SK-N-SH (cell line): Measurements from ENCODE around the gene DIP2A. TPM values are rescaled to one million over a fixed set of nuclear protein-coding genes. Genes with fewer than 3 reads are reported as not detected.

ENCODE experiments used
- CTCF ChIA-PET: fragments of 300-600, 350-600 bp; formaldehyde crosslinking; extraction: SDS; loops from one replicate; lab custom pipeline; 2021; lab: Yijun Ruan, JAX
- POLR2A ChIA-PET: fragments of 350-600 bp; sonication (Branson Sonifier 250); formaldehyde crosslinking; extraction: SDS; loops from one replicate; lab custom pipeline; 2020; ENCODE audit warnings: antibody characterized with exemption, inconsistent platforms; lab: Yijun Ruan, JAX
- DNase-seq: peaks from one replicate; pipeline ENCODE4 v3.0.0; 2012
- H2AFZ ChIP-seq: fragments of 200-600 bp; sonication (generic); 2 replicates; pipeline ENCODE4 v1.8.1; 2016; ENCODE audit warnings: antibody characterized with exemption, mild to moderate bottlenecking, low read depth
- H3F3A ChIP-seq: fragments of 200-600 bp; sonication (generic); replicated peaks from 2 replicates; pipeline ENCODE3; 2016; ENCODE audit warnings: antibody characterized with exemption, mild to moderate bottlenecking; ENCODE audit not compliant: insufficient read depth
- H3K27ac ChIP-seq, 2 experiments: fragments of 200-500 bp in 1 of 2; fragments of 200-600 bp in 1 of 2; sonication (Bioruptor generic) in 1 of 2; sonication (generic), shearing (Covaris generic) in 1 of 2; 2 replicates each; pipeline versions ENCODE4 v1.5.1 to v1.6.1; 2014 to 2016; ENCODE audit warnings: low read depth in 2 of 2, inconsistent platforms in 1 of 2, low read length in 1 of 2, mild to moderate bottlenecking in 1 of 2, mixed read lengths in 1 of 2
- H3K27me3 ChIP-seq: fragments of 200-600 bp; sonication (generic), shearing (Covaris generic); 2 replicates; pipeline ENCODE4 v1.6.1; 2016; ENCODE audit warnings: mixed run types; ENCODE audit not compliant: insufficient read depth
- H3K36me3 ChIP-seq, 2 experiments: fragments of 200-500 bp in 1 of 2; fragments of 200-600 bp in 1 of 2; sonication (Bioruptor generic) in 1 of 2; sonication (generic) in 1 of 2; replicated peaks in 1 of 2; 2 replicates each; pipeline versions ENCODE3 to v1.5.1; 2014 to 2016; ENCODE audit warnings: low read length in 1 of 2, mild to moderate bottlenecking in 1 of 2; ENCODE audit not compliant: insufficient read depth in 2 of 2, control insufficient read depth in 1 of 2
- H3K4me1 ChIP-seq, 2 experiments: fragments of 200-500 bp in 1 of 2; fragments of 200-600 bp in 1 of 2; sonication (Bioruptor generic) in 1 of 2; sonication (generic), shearing (Covaris generic) in 1 of 2; 2 replicates each; pipeline versions ENCODE4 v1.5.1 to v1.6.1; 2014 to 2016; ENCODE audit warnings: low read depth in 1 of 2, low read length in 1 of 2, mixed run types in 1 of 2; ENCODE audit not compliant: insufficient read depth in 2 of 2, control insufficient read depth in 1 of 2
- H3K4me2 ChIP-seq: fragments of 200-600 bp; sonication (generic), shearing (Covaris generic); 2 replicates; pipeline ENCODE4 v1.6.1; 2017; ENCODE audit warnings: mixed run types
- H3K4me3 ChIP-seq, 2 experiments: fragments of 200-500 bp in 1 of 2; fragments of 200-600 bp in 1 of 2; sonication (Bioruptor generic) in 1 of 2; sonication (generic), shearing (Covaris generic) in 1 of 2; 2 replicates each; pipeline versions ENCODE4 v1.5.1 to v1.8.1; 2014 to 2016; ENCODE audit warnings: low read depth in 2 of 2, inconsistent platforms in 1 of 2, low read length in 1 of 2, mild to moderate bottlenecking in 1 of 2, mixed read lengths in 1 of 2, moderate library complexity in 1 of 2
- H3K79me2 ChIP-seq: fragments of 200-600 bp; sonication (generic); 2 replicates; pipeline ENCODE4 v1.8.1; 2017; ENCODE audit warnings: mild to moderate bottlenecking; ENCODE audit not compliant: insufficient read depth
- H3K9ac ChIP-seq: fragments of 200-600 bp; sonication (generic); 2 replicates; pipeline ENCODE4 v1.6.1; 2017; ENCODE audit warnings: mixed run types
- H3K9me2 ChIP-seq: fragments of 200-600 bp; sonication (generic); 2 replicates; pipeline ENCODE4 v1.6.1; 2017; ENCODE audit warnings: mixed run types
- H3K9me3 ChIP-seq: fragments of 200-600 bp; sonication (generic); 2 replicates; pipeline ENCODE4 v1.6.1; 2017; ENCODE audit warnings: mixed run types, mild to moderate bottlenecking, moderate library complexity
- H4K20me1 ChIP-seq: fragments of 200-600 bp; sonication (generic); 2 replicates; pipeline ENCODE4 v1.6.1; 2017; ENCODE audit warnings: mild to moderate bottlenecking, mixed run types; ENCODE audit not compliant: insufficient read depth
- CHD2 ChIP-seq: fragments of 150-350 bp; IDR thresholded peaks from 2 replicates; pipeline ENCODE4 v1.6.1; 2018; ENCODE audit warnings: low read length; ENCODE audit not compliant: partially characterized antibody
- CTCF ChIP-seq: fragments of 200-600 bp; sonication (generic); IDR thresholded peaks from 2 replicates; pipeline ENCODE4 v1.6.1; 2017; ENCODE audit warnings: antibody characterized with exemption, mild to moderate bottlenecking, moderate library complexity
- ELF1 ChIP-seq: IDR thresholded peaks from 2 replicates; pipeline ENCODE4 v1.4.0; 2012
- MXI1 ChIP-seq: IDR thresholded peaks from 2 replicates; pipeline ENCODE4 v1.6.1; 2012; ENCODE audit warnings: mild to moderate bottlenecking, low read depth, low read length, improper control_type of control experiment
- POLR2AphosphoS5 ChIP-seq: IDR thresholded peaks from 2 replicates; pipeline ENCODE4 v1.6.1; 2012; ENCODE audit warnings: low read depth, low read length
- RFX5 ChIP-seq: IDR thresholded peaks from 2 replicates; pipeline ENCODE4 v1.6.1; 2012; ENCODE audit warnings: mild to moderate bottlenecking, improper control_type of control experiment, low read length
- SIN3A ChIP-seq: IDR thresholded peaks from 2 replicates; pipeline ENCODE4 v1.6.1; 2012; ENCODE audit warnings: low read depth, mild to moderate bottlenecking, low read length, moderate library complexity, borderline replicate concordance
- TCF12 ChIP-seq: IDR thresholded peaks from 2 replicates; pipeline ENCODE4 v1.4.0; 2012
- USF1 ChIP-seq: IDR thresholded peaks from 2 replicates; pipeline ENCODE4 v1.4.0; 2012; ENCODE audit warnings: low read depth, borderline replicate concordance
- ZBTB33 ChIP-seq: IDR thresholded peaks from 2 replicates; pipeline ENCODE4 v1.4.0; 2012; ENCODE audit warnings: low read depth, borderline replicate concordance
- WGBS: methylation state at CpG from one replicate; pipeline ENCODE4 v1.1.6; 2017; ENCODE audit warnings: low lambda C conversion rate; 5-methylcytosine and 5-hydroxymethylcytosine counted together
- polyA plus RNA-seq, 3 experiments: library from polyadenylated mRNA; depleted of rRNA; stranded (reverse); fragments of >200 nt; gene quantifications; 2 replicates each; pipeline ENCODE4 v1.2.3, GENCODE V29; 2012
- TF ChIP-seq, protein P1 (sequence below): fragments of 150-350 bp; IDR thresholded peaks from 2 replicates; pipeline ENCODE4 v1.6.1; 2016; ENCODE audit warnings: mild to moderate bottlenecking, low read depth, low read length

The DIP2A gene
- polyA plus RNA-seq, 1 of the 3 experiments (the other 2 are of a cell fraction) = 26.9 TPM

GRCh38 chr21:46416551-46416950, 42.1 kb upstream of the DIP2A start:
- Histone ChIP-seq H3K79me2 (no peaks in the 10 kb centered on the region), H3K36me3 (peaks cover 6 to 40% of the 10 kb centered on the region in 2 experiments), H3K4me1 (no peaks in the 10 kb centered on the region), H3K4me3 (no peak overlapping the region), H3K9me2 (no peaks in the 10 kb centered on the region), H2AFZ (no peak overlapping the region), H3K9ac (no peak overlapping the region), H3F3A (no peaks in the 10 kb centered on the region), H3K4me2 (no peak overlapping the region), H3K27ac (no peak overlapping the region), H4K20me1 (no peaks in the 10 kb centered on the region), H3K27me3 (no peaks in the 10 kb centered on the region), H3K9me3 (no peaks in the 10 kb centered on the region)
- TF ChIP-seq ELF1 (no peak), USF1 (no peak), CHD2 (no peak), RFX5 (no peak), SIN3A (no peak), ZBTB33 (no peak), CTCF (no peak), POLR2AphosphoS5 (no peak), MXI1 (no peak)
- TF ChIP-seq, protein P1, sequence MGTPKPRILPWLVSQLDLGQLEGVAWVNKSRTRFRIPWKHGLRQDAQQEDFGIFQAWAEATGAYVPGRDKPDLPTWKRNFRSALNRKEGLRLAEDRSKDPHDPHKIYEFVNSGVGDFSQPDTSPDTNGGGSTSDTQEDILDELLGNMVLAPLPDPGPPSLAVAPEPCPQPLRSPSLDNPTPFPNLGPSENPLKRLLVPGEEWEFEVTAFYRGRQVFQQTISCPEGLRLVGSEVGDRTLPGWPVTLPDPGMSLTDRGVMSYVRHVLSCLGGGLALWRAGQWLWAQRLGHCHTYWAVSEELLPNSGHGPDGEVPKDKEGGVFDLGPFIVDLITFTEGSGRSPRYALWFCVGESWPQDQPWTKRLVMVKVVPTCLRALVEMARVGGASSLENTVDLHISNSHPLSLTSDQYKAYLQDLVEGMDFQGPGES = no peak
- no peak for DNase-seq
- ChIA-PET POLR2A (no interaction called here), CTCF (no interaction called here)
- 97% methylated on average over 4 of the region's 20 CpGs for WGBS

DNA sequence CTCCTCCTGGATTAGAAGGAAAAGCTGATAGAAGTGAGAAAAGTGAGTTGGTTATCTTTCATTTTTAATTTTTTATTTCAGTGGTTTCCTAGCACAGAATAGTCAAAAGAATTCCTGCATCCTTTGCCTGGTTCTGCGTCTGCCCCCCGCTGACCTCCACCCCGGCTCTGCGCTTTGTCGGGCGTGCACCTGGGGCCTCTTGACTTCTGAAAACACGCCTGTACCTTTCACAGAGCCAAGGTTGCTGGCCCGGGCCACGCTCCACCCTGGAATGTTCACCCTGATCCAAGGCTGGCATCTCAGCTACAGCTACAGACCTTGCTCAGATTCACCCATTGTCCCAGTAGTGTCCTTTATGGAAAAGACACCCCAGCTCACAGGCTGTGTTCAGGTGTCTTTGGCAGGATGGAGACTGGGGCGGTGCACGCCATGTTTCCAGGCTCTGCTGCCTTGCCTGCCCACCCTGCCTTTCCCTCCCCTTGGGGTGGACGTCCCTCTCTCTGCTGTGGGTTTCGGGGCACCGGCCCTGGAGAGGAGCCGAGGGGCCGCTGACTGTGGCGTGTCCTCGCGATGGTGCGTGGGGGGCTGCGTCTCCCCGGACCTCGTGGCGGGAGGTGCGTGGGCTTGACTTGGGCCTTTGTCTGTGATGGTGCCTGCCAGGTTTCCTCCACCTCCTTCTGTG, 40.3 kb upstream of the DIP2A start:
- H4K20me1 ChIP-seq = no peaks in the 10 kb centered on the region
- no peaks in the 10 kb centered on the region for H3K27me3 ChIP-seq
- no peak overlapping the region for H3K4me2 ChIP-seq
- ChIA-PET POLR2A (no interaction called here), CTCF (no interaction called here)
- no peak overlapping the region for H3K4me3 ChIP-seq
- H3K4me1 ChIP-seq = no peaks in the 10 kb centered on the region
- H3K36me3 ChIP-seq = peaks cover 6 to 38% of the 10 kb centered on the region in 2 experiments
- no peaks in the 10 kb centered on the region for H3K79me2 ChIP-seq
- no peak for DNase-seq
- H3F3A ChIP-seq = no peaks in the 10 kb centered on the region
- no peak for TF ChIP-seq TCF12
- TF ChIP-seq, all 33 proteins: peak for 0
- WGBS = 99% methylated on average over 25 of the region's 25 CpGs
- Histone ChIP-seq H3K27ac (no peak overlapping the region), H3K9me3 (no peaks in the 10 kb centered on the region), H3K9me2 (no peaks in the 10 kb centered on the region), H2AFZ (no peak overlapping the region), H3K9ac (no peak overlapping the region)
